CD4-positive, alpha-beta T cell treated with Interleukin-4 for 1 hour (primary cell): ENCODE results near the gene USH2A.

Experiments
- DNase-seq, 2 donors: peaks; one replicate each; pipeline ENCODE4 v3.0.0-alpha.2; 2020 to 2022

Gene USH2A

GRCh38 chr1:215842905-215843304, 580.3 kb downstream of the USH2A start:
- no peak for DNase-seq

- no peak for DNase-seq
Observed at GRCh38 chr1:215835951-215836350, 587.3 kb downstream of the USH2A start.

- DNase-seq = no peak
Observed at GRCh38 chr1:215833941-215834729, 589.1 kb downstream of the USH2A start.

GRCh38 chr1:215830226-215830810, 592.9 kb downstream of the USH2A start:
- DNase-seq = no peak

- no peak for DNase-seq
Observed at GRCh38 chr1:215825056-215825455, 598.2 kb downstream of the USH2A start.

GRCh38 chr1:215824245-215824644, 599.0 kb downstream of the USH2A start:
- DNase-seq = no peak

- no peak for DNase-seq
Observed at GRCh38 chr1:215819114-215819513, 604.1 kb downstream of the USH2A start.

- DNase-seq = no peak
Observed at GRCh38 chr1:215807911-215808436, 615.3 kb downstream of the USH2A start.

GRCh38 chr1:215807218-215807617, 616.0 kb downstream of the USH2A start:
- DNase-seq = no peak

GRCh38 chr1:215797859-215798258, 625.4 kb downstream of the USH2A start:
- no peak for DNase-seq

GRCh38 chr1:215794156-215794555, 629.1 kb downstream of the USH2A start:
- DNase-seq = no peak

GRCh38 chr1:215793180-215793579, 630.1 kb downstream of the USH2A start:
- no peak for DNase-seq

- DNase-seq = no peak
Observed at GRCh38 chr1:215792446-215792845, 630.8 kb downstream of the USH2A start.

GRCh38 chr1:215789981-215790380, 633.3 kb downstream of the USH2A start:
- DNase-seq = no peak

GRCh38 chr1:215786997-215787396, 636.3 kb downstream of the USH2A start:
- no peak for DNase-seq

GRCh38 chr1:215780641-215781040, 642.6 kb downstream of the USH2A start:
- DNase-seq = no peak

- no peak for DNase-seq
Observed at GRCh38 chr1:215780139-215780538, 643.1 kb downstream of the USH2A start.

GRCh38 chr1:215779729-215780128, 643.5 kb downstream of the USH2A start:
- no peak for DNase-seq

- DNase-seq = no peak
Observed at GRCh38 chr1:215777370-215777925, 645.8 kb downstream of the USH2A start.

- no peak for DNase-seq
Observed at GRCh38 chr1:215776336-215776735, 646.9 kb downstream of the USH2A start.

GRCh38 chr1:215772151-215772550, 651.1 kb downstream of the USH2A start:
- DNase-seq = no peak

- DNase-seq = no peak
Observed at GRCh38 chr1:215768303-215768702, 654.9 kb downstream of the USH2A start.

- DNase-seq = no peak
Observed at GRCh38 chr1:215767761-215768160, 655.5 kb downstream of the USH2A start.

GRCh38 chr1:215766521-215766920, 656.7 kb downstream of the USH2A start:
- no peak for DNase-seq
